ENCODE measurements around the gene SLC24A3.

- TF ChIP-seq CTCF (IDR thresholded peaks at IDR 0.05) (no peak), POLR2A (IDR thresholded peaks at IDR 0.05) (no peak)
Observed at GRCh38 chr20:19659448-19659847, 447.0 kb downstream of the SLC24A3 start.
